Endothelial cell of umbilical vein (primary cell): ENCODE data around the gene IFI6. TPM values are rescaled to one million over a fixed set of nuclear protein-coding genes. Genes with fewer than 3 reads are reported as not detected.

Experiments
- BruUV-seq: library from RNA; stranded (reverse); fragments of 400-500 nt; replicated peaks from 2 replicates; lab custom pipeline; 2021; lab: Mats Ljungman, UMichigan
- CTCF ChIA-PET: fragments of 300-600, 350-600 bp; sonication (Branson Sonifier 250); formaldehyde crosslinking; loops from one replicate; lab custom pipeline; 2021; ENCODE audit warnings: antibody characterized with exemption, inconsistent platforms; lab: Charles Lee
- POLR2A ChIA-PET: fragments of 300-600, 350-600 bp; sonication (Branson Sonifier 250); formaldehyde crosslinking; loops from one replicate; lab custom pipeline; 2021; ENCODE audit warnings: antibody characterized with exemption, inconsistent platforms; lab: Charles Lee
- DNase-seq: peaks from one replicate; pipeline ENCODE4 v3.0.0-alpha.2; 2011; ENCODE audit warnings: low read depth, low spot score
- FAIRE-seq: peaks from 2 replicates; lab custom pipeline; 2011; peaks lifted over from hg19 to GRCh38; lab: Jason Lieb, UNC
- H2AFZ ChIP-seq: 2 replicates; pipeline ENCODE4 v1.6.0; 2012; ENCODE audit warnings: low read depth, low read length, control low read depth, inconsistent platforms
- H3K27ac ChIP-seq: 2 replicates; pipeline ENCODE4 v1.5.1; 2011; ENCODE audit warnings: low read depth, mild to moderate bottlenecking, control low read depth, low read length, moderate library complexity; ENCODE audit not compliant: insufficient read depth
- H3K27me3 ChIP-seq, 2 experiments: 2 replicates each; pipeline versions ENCODE4 v1.6.0 to v1.6.1; 2011; ENCODE audit warnings: low read length in 2 of 2, mixed read lengths in 1 of 2; ENCODE audit not compliant: control insufficient read depth in 2 of 2, insufficient read depth in 2 of 2
- H3K36me3 ChIP-seq, 2 experiments: 2 replicates in 1 of 2; 3 replicates in 1 of 2; pipeline ENCODE4 v1.5.1; 2011; ENCODE audit warnings: low read length in 2 of 2, mild to moderate bottlenecking in 1 of 2, moderate library complexity in 1 of 2; ENCODE audit not compliant: control insufficient read depth in 2 of 2, insufficient read depth in 2 of 2; ENCODE audit errors: extremely low read depth in 1 of 2
- H3K4me1 ChIP-seq: 3 replicates; pipeline ENCODE4 v1.5.1; 2011; ENCODE audit warnings: mild to moderate bottlenecking, low read length; ENCODE audit not compliant: control insufficient read depth, insufficient read depth; ENCODE audit errors: extremely low read depth
- H3K4me2 ChIP-seq: 2 replicates; pipeline ENCODE4 v1.6.1; 2011; ENCODE audit warnings: low read length, control low read depth, mixed read lengths; ENCODE audit not compliant: insufficient read depth
- H3K4me3 ChIP-seq, 3 experiments: fragments of 200-600 bp in 1 of 3; sonication (generic), shearing (Covaris generic) in 1 of 3; replicated peaks in 1 of 3; 2 replicates each; pipeline ENCODE4 v1.5.1; 2011 to 2016; ENCODE audit warnings: control low read depth in 3 of 3, low read length in 3 of 3, mild to moderate bottlenecking in 2 of 3, inconsistent platforms in 1 of 3, low read depth in 1 of 3, moderate library complexity in 1 of 3; ENCODE audit not compliant: insufficient read depth in 1 of 3
- H3K79me2 ChIP-seq: 2 replicates; pipeline ENCODE4 v1.6.0; 2012; ENCODE audit warnings: low read length, inconsistent platforms; ENCODE audit not compliant: control insufficient read depth, insufficient read depth
- H3K9ac ChIP-seq: replicated peaks from 2 replicates; pipeline ENCODE3; 2011; ENCODE audit warnings: low read length, control low read depth; ENCODE audit not compliant: insufficient read depth; ENCODE audit errors: extremely low read depth
- H3K9me1 ChIP-seq: replicated peaks from 3 replicates; pipeline ENCODE4 v1.6.0; 2011; ENCODE audit warnings: mild to moderate bottlenecking, low read length; ENCODE audit not compliant: control insufficient read depth, insufficient read depth; ENCODE audit errors: extremely low read depth
- H3K9me3 ChIP-seq: replicated peaks from 2 replicates; pipeline ENCODE4 v1.5.1; 2012; ENCODE audit warnings: low read length, inconsistent platforms; ENCODE audit not compliant: control insufficient read depth, insufficient read depth
- H4K20me1 ChIP-seq: replicated peaks from 2 replicates; pipeline ENCODE3; 2011; ENCODE audit warnings: mild to moderate bottlenecking, low read length; ENCODE audit not compliant: control insufficient read depth, insufficient read depth; ENCODE audit errors: extremely low read depth
- EZH2 ChIP-seq: IDR thresholded peaks from 2 replicates; pipeline ENCODE4 v1.6.1; 2012; ENCODE audit warnings: borderline replicate concordance, low read depth, mild to moderate bottlenecking, moderate library complexity, low read length, inconsistent platforms; ENCODE audit not compliant: severe bottlenecking
- FOS ChIP-seq: IDR thresholded peaks from 2 replicates; pipeline ENCODE4 v1.6.1; 2011; ENCODE audit warnings: mild to moderate bottlenecking, low read length, moderate library complexity, borderline replicate concordance; ENCODE audit not compliant: insufficient read depth
- GATA2 ChIP-seq: IDR thresholded peaks from 2 replicates; pipeline ENCODE4 v1.7.0; 2011; ENCODE audit warnings: low read depth, mild to moderate bottlenecking, moderate library complexity, mixed read lengths, low read length; ENCODE audit not compliant: insufficient read length, insufficient read depth
- JUN ChIP-seq: IDR thresholded peaks from 2 replicates; pipeline ENCODE4 v1.6.1; 2011; ENCODE audit warnings: borderline replicate concordance, low read depth; ENCODE audit not compliant: insufficient read length, insufficient read depth
- MYC ChIP-seq: IDR thresholded peaks from one replicate; pipeline ENCODE4 v1.6.1; 2011; ENCODE audit warnings: mild to moderate bottlenecking, low read depth, low read length
- POLR2A ChIP-seq: IDR thresholded peaks from 2 replicates; pipeline ENCODE4 v1.6.1; 2012; ENCODE audit warnings: low read depth, mild to moderate bottlenecking, control low read depth, low read length
- POLR2AphosphoS5 ChIP-seq: IDR thresholded peaks from 2 replicates; pipeline ENCODE4 v1.6.1; 2012; ENCODE audit warnings: low read depth, mild to moderate bottlenecking, control low read depth, low read length, moderate library complexity; ENCODE audit not compliant: insufficient read depth
- dilution Hi-C: fragments of 300-500 bp; cut with MboI; formaldehyde crosslinking; loops from one replicate; pipeline ENCODE4 v1.15.0; 2019; ENCODE audit warnings: low sequenced_read_pairs; ENCODE audit not compliant: extremely low pct_ligation_motif_present
- intact Hi-C: fragments of 100-400 bp; cut with micrococcal nuclease; formaldehyde crosslinking; loops from one replicate; pipeline ENCODE4 v1.10.0; 2022
- polyA plus RNA-seq, 4 experiments: library from polyadenylated mRNA; depleted of rRNA in 3 of 4; stranded (reverse) in 3 of 4; unstranded in 1 of 4; fragments of >200 nt; gene quantifications; 2 replicates each; pipeline versions ENCODE4 v1.2.1 to v1.2.3, GENCODE V29; 2011 to 2012; ENCODE audit warnings: missing spikeins in 1 of 4
- total RNA-seq: library from RNA; stranded (reverse); gene quantifications from 2 replicates; pipeline ENCODE4 v1.2.3, GENCODE V29; 2021
- TF ChIP-seq, protein P1 (sequence below), 2 donors: IDR thresholded peaks; 1 replicate in 1 of 2; 2 replicates in 1 of 2; pipeline ENCODE4 v1.5.1; 2011; ENCODE audit warnings: low read length in 2 of 2, mild to moderate bottlenecking in 2 of 2, moderate library complexity in 2 of 2, control low read depth in 1 of 2, inconsistent platforms in 1 of 2, low read depth in 1 of 2; ENCODE audit not compliant: insufficient read depth in 1 of 2; ENCODE audit errors: extremely low read depth in 1 of 2
- TF ChIP-seq, protein P2 (sequence below): IDR thresholded peaks from 2 replicates; pipeline ENCODE4 v1.6.1; 2011; ENCODE audit not compliant: insufficient read depth, insufficient read length

Gene IFI6
- total and polyA plus RNA-seq, 2 donors (not counting 3 experiments of a cell fraction or from before 2014, with no cell fraction given): 28.4 to 47.9 TPM

DNA sequence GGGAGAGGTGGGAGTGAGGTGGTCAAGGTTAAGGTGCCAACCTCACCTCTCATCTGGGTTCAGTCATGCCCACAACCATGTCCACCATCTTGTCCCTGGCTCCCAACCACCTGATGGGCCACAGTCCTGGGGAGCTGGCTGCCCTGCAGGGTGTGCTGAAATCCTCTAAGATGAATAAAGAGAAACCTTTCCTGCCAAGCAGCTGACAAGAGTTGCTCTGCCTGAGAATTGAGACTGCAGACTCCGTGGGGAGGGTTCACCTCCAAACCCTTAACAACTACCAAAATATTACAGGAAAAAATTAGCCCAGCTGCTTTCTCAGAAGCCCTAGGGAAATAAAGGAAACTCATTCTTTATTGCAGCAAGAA is 21.8 kb downstream of the IFI6 start:
- no peaks in the 10 kb centered on the region for H3K27me3 ChIP-seq
- ChIA-PET CTCF (interaction anchor here (1.1 to 2.3 kb wide), 6 partner anchors 13 to 255 kb away, joined by 3 to 19 read pairs (median 6); no protein-coding TSS in a partner anchor), POLR2A (no interaction called here)
- no peak for DNase-seq
- FAIRE-seq: no peak
- intact Hi-C loops (no loop called here), dilution Hi-C loops (no loop called here)
- no peak overlapping the region for H3K9ac ChIP-seq
- H3K79me2 ChIP-seq: no peaks in the 10 kb centered on the region
- no peaks in the 10 kb centered on the region for H3K9me3 ChIP-seq
- no peak overlapping the region for H3K27ac ChIP-seq
- TF ChIP-seq JUN: no peak
- no peak for TF ChIP-seq MYC
- TF ChIP-seq, protein P1, sequence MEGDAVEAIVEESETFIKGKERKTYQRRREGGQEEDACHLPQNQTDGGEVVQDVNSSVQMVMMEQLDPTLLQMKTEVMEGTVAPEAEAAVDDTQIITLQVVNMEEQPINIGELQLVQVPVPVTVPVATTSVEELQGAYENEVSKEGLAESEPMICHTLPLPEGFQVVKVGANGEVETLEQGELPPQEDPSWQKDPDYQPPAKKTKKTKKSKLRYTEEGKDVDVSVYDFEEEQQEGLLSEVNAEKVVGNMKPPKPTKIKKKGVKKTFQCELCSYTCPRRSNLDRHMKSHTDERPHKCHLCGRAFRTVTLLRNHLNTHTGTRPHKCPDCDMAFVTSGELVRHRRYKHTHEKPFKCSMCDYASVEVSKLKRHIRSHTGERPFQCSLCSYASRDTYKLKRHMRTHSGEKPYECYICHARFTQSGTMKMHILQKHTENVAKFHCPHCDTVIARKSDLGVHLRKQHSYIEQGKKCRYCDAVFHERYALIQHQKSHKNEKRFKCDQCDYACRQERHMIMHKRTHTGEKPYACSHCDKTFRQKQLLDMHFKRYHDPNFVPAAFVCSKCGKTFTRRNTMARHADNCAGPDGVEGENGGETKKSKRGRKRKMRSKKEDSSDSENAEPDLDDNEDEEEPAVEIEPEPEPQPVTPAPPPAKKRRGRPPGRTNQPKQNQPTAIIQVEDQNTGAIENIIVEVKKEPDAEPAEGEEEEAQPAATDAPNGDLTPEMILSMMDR (IDR thresholded peaks at IDR 0.05; ENCODE audit: extremely low read depth in 1 of 2, insufficient read depth in 1 of 2, low read depth in 1 of 2, low read length in 2 of 2): no peak
- TF ChIP-seq FOS: no peak
- TF ChIP-seq, protein P2, sequence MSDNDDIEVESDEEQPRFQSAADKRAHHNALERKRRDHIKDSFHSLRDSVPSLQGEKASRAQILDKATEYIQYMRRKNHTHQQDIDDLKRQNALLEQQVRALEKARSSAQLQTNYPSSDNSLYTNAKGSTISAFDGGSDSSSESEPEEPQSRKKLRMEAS: no peak
- TF ChIP-seq POLR2AphosphoS5: no peak
- H3K4me1 ChIP-seq: no peaks in the 10 kb centered on the region
- no peak overlapping the region for H3K4me2 ChIP-seq
- no peaks in the 10 kb centered on the region for H3K9me1 ChIP-seq
- no peaks in the 10 kb centered on the region for H3K36me3 ChIP-seq
- BruUV-seq: no TSS peak
- no peaks in the 10 kb centered on the region for H4K20me1 ChIP-seq
- no peak overlapping the region for H2AFZ ChIP-seq
- H3K4me3 ChIP-seq: no peak overlapping the region

DNA sequence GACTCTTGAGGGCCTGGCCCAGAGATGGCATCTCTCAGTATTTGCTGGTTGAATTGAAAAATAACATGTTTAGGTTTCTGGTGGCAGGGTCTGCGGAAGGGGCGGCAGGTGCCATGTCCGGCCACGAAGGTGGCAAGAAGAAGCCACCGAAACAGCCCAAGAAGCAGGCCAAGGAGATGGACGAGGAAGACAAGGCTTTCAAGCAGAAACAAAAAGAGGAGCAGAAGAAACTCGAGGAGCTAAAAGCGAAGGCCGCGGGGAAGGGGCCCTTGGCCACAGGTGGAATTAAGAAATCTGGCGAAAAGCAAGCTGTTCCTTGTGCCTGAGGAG is 22.7 kb downstream of the IFI6 start:
- intact Hi-C loops: no loop called here
- no peaks in the 10 kb centered on the region for H3K79me2 ChIP-seq
- dilution Hi-C loops: no loop called here
- BruUV-seq: no TSS peak
- H3K27ac ChIP-seq: no peak overlapping the region
- H3K36me3 ChIP-seq: no peaks in the 10 kb centered on the region
- DNase-seq: no peak
- no peaks in the 10 kb centered on the region for H3K9me1 ChIP-seq
- H4K20me1 ChIP-seq: no peaks in the 10 kb centered on the region
- H3K4me1 ChIP-seq: no peaks in the 10 kb centered on the region
- no peak overlapping the region for H3K4me2 ChIP-seq
- TF ChIP-seq GATA2: no peak
- TF ChIP-seq FOS: no peak
- TF ChIP-seq MYC: no peak
- TF ChIP-seq POLR2AphosphoS5: no peak
- TF ChIP-seq JUN: no peak
- no peak for TF ChIP-seq POLR2A
- no peak for TF ChIP-seq EZH2
- TF ChIP-seq, protein P1 (IDR thresholded peaks at IDR 0.05; ENCODE audit: extremely low read depth in 1 of 2, insufficient read depth in 1 of 2, low read depth in 1 of 2, low read length in 2 of 2): no peak
- TF ChIP-seq, protein P2: no peak
- ChIA-PET CTCF (interaction anchor here (0.8 to 2.3 kb wide), 6 partner anchors 14 to 254 kb away, joined by 3 to 19 read pairs (median 6); no protein-coding TSS in a partner anchor), POLR2A (no interaction called here)
- no peaks in the 10 kb centered on the region for H3K9me3 ChIP-seq
- no peak for FAIRE-seq
- H3K9ac ChIP-seq: no peak overlapping the region
- H3K27me3 ChIP-seq: no peaks in the 10 kb centered on the region
- H2AFZ ChIP-seq: no peak overlapping the region
- no peak overlapping the region for H3K4me3 ChIP-seq
